ENCODE data around the gene CHMP1A. TPM values are rescaled to one million over a fixed set of nuclear protein-coding genes. Genes with fewer than 3 reads are reported as not detected.
"Not testable (repeated sequence)": the region's sequence is repeated elsewhere in the genome, so short reads cannot be mapped to it uniquely, and the experiment has no call there.

Gene CHMP1A
- total and polyA plus RNA-seq, 2 of the 8 experiments (the other 6 are each of a cell fraction or from before 2014, with no cell fraction given) = 64.4 to 75.8 TPM

DNA sequence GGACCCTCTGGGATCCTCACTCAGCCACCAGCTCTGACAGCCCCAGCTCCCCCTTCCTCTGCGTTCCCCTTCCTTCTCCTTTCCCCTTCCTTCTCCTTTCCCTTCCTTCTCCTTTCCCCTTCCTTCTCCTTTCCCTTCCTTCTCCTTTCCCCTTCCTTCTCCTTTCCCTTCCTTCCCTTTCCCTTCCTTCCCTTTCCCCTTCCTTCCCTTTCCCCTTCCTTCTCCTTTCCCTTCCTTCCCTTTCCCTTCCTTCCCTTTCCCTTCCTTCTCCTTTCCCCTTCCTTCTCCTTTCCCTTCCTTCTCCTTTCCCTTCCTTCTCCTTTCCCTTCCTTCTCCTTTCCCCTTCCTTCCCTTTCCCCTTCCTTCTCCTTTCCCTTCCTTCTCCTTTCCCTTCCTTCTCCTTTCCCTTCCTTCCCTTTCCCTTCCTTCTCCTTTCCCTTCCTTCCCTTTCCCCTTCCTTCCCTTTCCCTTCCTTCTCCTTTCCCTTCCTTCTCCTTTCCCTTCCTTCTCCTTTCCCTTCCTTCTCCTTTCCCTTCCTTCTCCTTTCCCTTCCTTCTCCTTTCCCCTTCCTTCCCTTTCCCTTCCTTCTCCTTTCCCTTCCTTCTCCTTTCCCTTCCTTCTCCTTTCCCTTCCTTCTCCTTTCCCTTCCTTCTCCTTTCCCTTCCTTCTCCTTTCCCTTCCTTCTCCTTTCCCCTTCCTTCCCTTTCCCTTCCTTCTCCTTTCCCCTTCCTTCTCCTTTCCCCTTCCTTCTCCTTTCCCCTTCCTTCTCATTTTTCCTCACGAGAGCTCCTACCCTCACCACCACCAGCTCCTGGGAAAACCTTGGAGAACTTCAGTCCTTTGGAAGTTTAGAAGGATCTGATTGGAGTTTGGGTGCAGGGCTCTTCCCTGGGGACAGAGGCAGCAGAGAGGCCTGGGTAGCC lies 22.8 kb downstream of the CHMP1A start:
- Histone ChIP-seq H2AK5ac (ENCODE audit: low read depth, low read length) (peak overlapping the region; percentile 93; the same call in 1 of the 2 replicates), H2BK12ac (ENCODE audit: low read depth, low read length) (0 out of 2 replicates have a peak overlapping the region, but pooled peaks have one; percentile 60)
- H2BK15ac ChIP-seq (ENCODE audit: low read length); H2AFZ ChIP-seq (ENCODE audit: low read length); H3K14ac ChIP-seq (ENCODE audit: insufficient read length); H4K5ac ChIP-seq (ENCODE audit: insufficient read length, low read depth, low read length); H3K18ac ChIP-seq (ENCODE audit: extremely low read depth, low read length); H3K79me1 ChIP-seq (ENCODE audit: low read depth, low read length); H3K9me3 ChIP-seq (ENCODE audit: insufficient read depth in 2 of 2, low read depth in 1 of 2, low read length in 1 of 2); H3K23ac ChIP-seq (ENCODE audit: insufficient read length); H3K56ac ChIP-seq (replicated peaks; ENCODE audit: insufficient read length, low read depth, low read length); H3K79me2 ChIP-seq (ENCODE audit: control insufficient read depth in 1 of 2, insufficient read depth in 2 of 2, low read length in 2 of 2); H3K9ac ChIP-seq (replicated peaks in 1 of 4; ENCODE audit: extremely low read depth in 1 of 4, low read depth in 3 of 4, low read length in 3 of 4); H4K20me1 ChIP-seq (replicated peaks in 1 of 2; ENCODE audit: control insufficient read depth in 1 of 2, insufficient read depth in 2 of 2, low read length in 2 of 2); H3K27ac ChIP-seq (ENCODE audit: low read depth, low read length); H3K23me2 ChIP-seq (ENCODE audit: low read depth, low read length); H2BK5ac ChIP-seq (ENCODE audit: low read depth, low read length); H4K91ac ChIP-seq (replicated peaks; ENCODE audit: insufficient read length, low read length); H2BK120ac ChIP-seq (replicated peaks; ENCODE audit: low read depth, low read length); H3K27me3 ChIP-seq (replicated peaks in 1 of 4; ENCODE audit: control insufficient read depth in 3 of 4, extremely low read depth in 1 of 4, insufficient read depth in 3 of 4, low read length in 3 of 4); H3K4me3 ChIP-seq (ENCODE audit: extremely low read depth in 1 of 4, insufficient read depth in 2 of 4, low read depth in 3 of 4, low read length in 4 of 4); H3K4me2 ChIP-seq (ENCODE audit: insufficient read depth in 1 of 2, low read depth in 2 of 2, low read length in 2 of 2); H3K4me1 ChIP-seq (replicated peaks in 1 of 4; ENCODE audit: control insufficient read depth in 3 of 4, insufficient read depth in 4 of 4, low read length in 3 of 4); H2BK20ac ChIP-seq (ENCODE audit: low read length); H3K4ac ChIP-seq (replicated peaks; ENCODE audit: insufficient read length, low read depth, low read length); DNase-seq (ENCODE audit: low read depth in 1 of 2, low spot score in 2 of 2); H3K36me3 ChIP-seq (ENCODE audit: control insufficient read depth in 2 of 4, insufficient read depth in 4 of 4, low read length in 3 of 4); H4K8ac ChIP-seq (ENCODE audit: extremely low read depth, insufficient read depth, low read length): not testable (repeated sequence)
- CTCF ChIA-PET (ENCODE audit: partially characterized antibody) = interaction anchor here (1.1 to 3.7 kb wide), 3 partner anchors 11 to 20 kb away, joined by 3 to 26 read pairs (median 4); no protein-coding TSS in a partner anchor
- WGBS, 2 experiments (ENCODE audit: extremely low coverage in 1 of 2, insufficient coverage in 1 of 2, insufficient read length in 1 of 2, insufficient replicate concordance in 2 of 2, low coverage in 1 of 2, low lambda C conversion rate in 2 of 2, missing lambda C conversion rate in 1 of 2) = 62 to 100% methylated on average over 1 to 2 of the region's 2 CpGs
- peak; percentile 58 for FAIRE-seq
- POLR2A ChIA-PET (ENCODE audit: partially characterized antibody) = interaction anchor here (0.6 to 4.2 kb wide), 7 partner anchors 8 to 70 kb away, joined by 3 to 21 read pairs (median 3); no protein-coding TSS in a partner anchor

All from H1 (cell line).